ENCODE results near the gene ACOXL. TPM values are rescaled to one million over a fixed set of nuclear protein-coding genes. Genes with fewer than 3 reads are reported as not detected.

ACOXL gene
- total RNA-seq, 2 experiments from 2014 or later, result not detected

DNA sequence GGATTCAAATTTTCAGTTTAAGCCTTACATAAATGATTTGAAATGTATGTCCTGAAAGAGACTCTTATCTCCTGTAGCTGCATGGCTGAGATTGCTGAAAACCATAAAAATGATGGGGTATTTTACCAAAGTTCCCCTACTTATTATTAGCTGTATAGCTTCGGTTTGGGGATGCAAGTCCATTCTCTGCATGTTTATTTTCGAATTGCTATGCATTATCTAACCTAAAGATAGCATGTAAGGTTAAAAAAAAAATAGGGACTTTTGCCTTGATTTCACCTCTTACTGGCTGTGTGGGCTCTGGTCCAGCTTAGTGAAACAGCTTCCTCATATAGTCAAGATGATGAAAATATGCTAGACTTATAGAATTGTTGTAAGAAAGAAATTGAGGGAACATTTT lies 14.0 kb upstream of the ACOXL start:
- Histone ChIP-seq H3K4me3 (ENCODE audit: low read length) (no peak overlapping the region), H3K36me3 (ENCODE audit: insufficient read depth, low read length) (no peaks in the 10 kb centered on the region), H3K9me3 (ENCODE audit: control insufficient read depth in 1 of 2, insufficient read depth in 1 of 2, low read length in 2 of 2) (no peaks in the 10 kb centered on the region), H3K27me3 (ENCODE audit: control insufficient read depth in 1 of 2, insufficient read depth in 2 of 2, low read length in 2 of 2) (peaks cover 2 to 21% of the 10 kb centered on the region in 2 experiments), H3K27ac (ENCODE audit: low read depth in 1 of 2, low read length in 2 of 2) (no peak overlapping the region), H3K4me1 (ENCODE audit: insufficient read depth, low read length) (no peaks in the 10 kb centered on the region)
- ATAC-seq (ENCODE audit: poor library complexity) (no peak), DNase-seq (no peak)
- ChIA-PET POLR2A (no interaction called here), CTCF (no interaction called here)
- Mint-ChIP-seq H3K9me3 (no peaks in the 10 kb centered on the region), H3K4me3 (no peak overlapping the region), H3K27me3 (peaks cover 31% of the 10 kb centered on the region), H3K27ac (no peak overlapping the region), H3K36me3 (ENCODE audit: low read depth) (no peaks in the 10 kb centered on the region), H3K4me1 (ENCODE audit: low read depth) (no peaks in the 10 kb centered on the region)
- TF ChIP-seq, protein P1, sequence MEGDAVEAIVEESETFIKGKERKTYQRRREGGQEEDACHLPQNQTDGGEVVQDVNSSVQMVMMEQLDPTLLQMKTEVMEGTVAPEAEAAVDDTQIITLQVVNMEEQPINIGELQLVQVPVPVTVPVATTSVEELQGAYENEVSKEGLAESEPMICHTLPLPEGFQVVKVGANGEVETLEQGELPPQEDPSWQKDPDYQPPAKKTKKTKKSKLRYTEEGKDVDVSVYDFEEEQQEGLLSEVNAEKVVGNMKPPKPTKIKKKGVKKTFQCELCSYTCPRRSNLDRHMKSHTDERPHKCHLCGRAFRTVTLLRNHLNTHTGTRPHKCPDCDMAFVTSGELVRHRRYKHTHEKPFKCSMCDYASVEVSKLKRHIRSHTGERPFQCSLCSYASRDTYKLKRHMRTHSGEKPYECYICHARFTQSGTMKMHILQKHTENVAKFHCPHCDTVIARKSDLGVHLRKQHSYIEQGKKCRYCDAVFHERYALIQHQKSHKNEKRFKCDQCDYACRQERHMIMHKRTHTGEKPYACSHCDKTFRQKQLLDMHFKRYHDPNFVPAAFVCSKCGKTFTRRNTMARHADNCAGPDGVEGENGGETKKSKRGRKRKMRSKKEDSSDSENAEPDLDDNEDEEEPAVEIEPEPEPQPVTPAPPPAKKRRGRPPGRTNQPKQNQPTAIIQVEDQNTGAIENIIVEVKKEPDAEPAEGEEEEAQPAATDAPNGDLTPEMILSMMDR (IDR thresholded peaks at IDR 0.05), result no peak
- intact Hi-C loops (cut with DNase I, micrococcal nuclease), result no loop called here

- Mint-ChIP-seq H3K4me3 (no peak overlapping the region), H3K36me3 (ENCODE audit: low read depth) (no peaks in the 10 kb centered on the region), H3K4me1 (ENCODE audit: low read depth) (no peaks in the 10 kb centered on the region), H3K27me3 (peaks cover 31% of the 10 kb centered on the region), H3K9me3 (no peaks in the 10 kb centered on the region), H3K27ac (no peak overlapping the region)
- no peak overlapping the region for H3K4me3 ChIP-seq (ENCODE audit: low read length)
- no peaks in the 10 kb centered on the region for H3K36me3 ChIP-seq (ENCODE audit: insufficient read depth, low read length)
- CTCF ChIA-PET, result no interaction called here
- H3K27ac ChIP-seq (ENCODE audit: low read depth in 1 of 2, low read length in 2 of 2), result no peak overlapping the region
- TF ChIP-seq, protein P1 (IDR thresholded peaks at IDR 0.05), result no peak
- intact Hi-C loops (cut with DNase I, micrococcal nuclease), result no loop called here
- POLR2A ChIA-PET, result no interaction called here
- H3K9me3 ChIP-seq (ENCODE audit: control insufficient read depth in 1 of 2, insufficient read depth in 1 of 2, low read length in 2 of 2), result no peaks in the 10 kb centered on the region
- no peak for DNase-seq
- ATAC-seq (ENCODE audit: poor library complexity), result no peak
- H3K4me1 ChIP-seq (ENCODE audit: insufficient read depth, low read length), result no peaks in the 10 kb centered on the region
- H3K27me3 ChIP-seq (ENCODE audit: control insufficient read depth in 1 of 2, insufficient read depth in 2 of 2, low read length in 2 of 2), result peaks cover 2 to 18% of the 10 kb centered on the region in 2 experiments
These were observed 13.4 kb upstream of the ACOXL start for GRCh38 chr2:110718990-110719389.

GRCh38 chr2:110720547-110720946 lies 11.8 kb upstream of the ACOXL start:
- Mint-ChIP-seq H3K27ac (no peak overlapping the region), H3K4me3 (no peak overlapping the region), H3K27me3 (peaks cover 22% of the 10 kb centered on the region), H3K4me1 (ENCODE audit: low read depth) (no peaks in the 10 kb centered on the region), H3K9me3 (no peaks in the 10 kb centered on the region), H3K36me3 (ENCODE audit: low read depth) (no peaks in the 10 kb centered on the region)
- TF ChIP-seq, protein P1 (IDR thresholded peaks at IDR 0.05), result no peak
- no peaks in the 10 kb centered on the region for H3K36me3 ChIP-seq (ENCODE audit: insufficient read depth, low read length)
- ChIA-PET CTCF (no interaction called here), POLR2A (no interaction called here)
- no peak overlapping the region for H3K4me3 ChIP-seq (ENCODE audit: low read length)
- H3K27ac ChIP-seq (ENCODE audit: low read depth in 1 of 2, low read length in 2 of 2), result no peak overlapping the region
- DNase-seq (no peak), ATAC-seq (ENCODE audit: poor library complexity) (no peak)
- H3K9me3 ChIP-seq (ENCODE audit: control insufficient read depth in 1 of 2, insufficient read depth in 1 of 2, low read length in 2 of 2), result no peaks in the 10 kb centered on the region
- H3K27me3 ChIP-seq (ENCODE audit: control insufficient read depth in 1 of 2, insufficient read depth in 2 of 2, low read length in 2 of 2), result peaks cover 2 to 15% of the 10 kb centered on the region in 2 experiments
- intact Hi-C loops (cut with DNase I, micrococcal nuclease), result no loop called here
- no peaks in the 10 kb centered on the region for H3K4me1 ChIP-seq (ENCODE audit: insufficient read depth, low read length)

All from CD4-positive, alpha-beta T cell (primary cell).